HG03354 (cell line): Measurements from ENCODE around the gene HOXC13.

ENCODE experiments used
- ATAC-seq: cut with Tn5 transposase; IDR thresholded peaks from one replicate; pipeline ENCODE4 v1.9.1; 2021; ENCODE audit warnings: mild to moderate bottlenecking; ENCODE audit not compliant: unreplicated experiment, poor library complexity, severe bottlenecking

Gene HOXC13

DNA sequence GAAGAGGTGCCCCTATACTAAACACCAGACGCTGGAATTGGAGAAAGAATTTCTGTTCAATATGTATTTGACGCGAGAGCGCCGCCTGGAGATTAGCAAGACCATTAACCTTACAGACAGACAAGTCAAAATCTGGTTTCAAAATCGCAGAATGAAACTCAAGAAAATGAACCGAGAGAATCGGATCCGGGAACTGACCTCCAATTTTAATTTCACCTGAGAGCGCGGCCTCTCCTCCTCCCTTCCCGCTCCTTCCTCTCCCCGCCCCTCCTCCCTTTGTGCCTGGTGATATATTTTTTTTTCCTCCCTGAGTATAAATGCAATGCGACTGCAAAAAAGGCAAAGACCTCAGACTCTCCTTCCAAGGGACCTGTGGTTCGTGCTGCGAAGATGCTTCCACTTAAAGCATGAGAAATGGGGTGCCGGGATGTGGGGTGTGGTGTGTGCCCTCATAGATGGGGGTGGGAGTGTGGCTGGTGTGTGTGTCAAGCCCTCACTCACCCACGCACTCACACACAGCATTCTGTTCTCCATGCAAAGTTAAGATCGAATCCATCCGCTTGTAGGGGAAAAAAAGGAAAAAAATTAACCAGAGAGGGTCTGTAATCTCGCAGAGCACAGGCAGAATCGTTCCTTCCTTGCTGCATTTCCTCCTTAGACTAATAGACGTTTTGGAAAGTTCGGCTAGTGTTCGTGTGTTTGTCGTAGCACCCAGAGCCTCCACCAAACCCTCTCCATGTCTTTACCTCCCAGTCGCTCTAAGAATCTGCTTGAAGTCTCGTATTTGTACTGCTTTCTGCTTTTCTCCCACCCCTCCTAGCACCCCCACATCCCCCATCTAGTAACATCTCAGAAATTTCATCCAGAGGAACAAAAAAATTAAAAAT is 50.8 kb downstream of the HOXC13 start:
- ATAC-seq: no peak

DNA sequence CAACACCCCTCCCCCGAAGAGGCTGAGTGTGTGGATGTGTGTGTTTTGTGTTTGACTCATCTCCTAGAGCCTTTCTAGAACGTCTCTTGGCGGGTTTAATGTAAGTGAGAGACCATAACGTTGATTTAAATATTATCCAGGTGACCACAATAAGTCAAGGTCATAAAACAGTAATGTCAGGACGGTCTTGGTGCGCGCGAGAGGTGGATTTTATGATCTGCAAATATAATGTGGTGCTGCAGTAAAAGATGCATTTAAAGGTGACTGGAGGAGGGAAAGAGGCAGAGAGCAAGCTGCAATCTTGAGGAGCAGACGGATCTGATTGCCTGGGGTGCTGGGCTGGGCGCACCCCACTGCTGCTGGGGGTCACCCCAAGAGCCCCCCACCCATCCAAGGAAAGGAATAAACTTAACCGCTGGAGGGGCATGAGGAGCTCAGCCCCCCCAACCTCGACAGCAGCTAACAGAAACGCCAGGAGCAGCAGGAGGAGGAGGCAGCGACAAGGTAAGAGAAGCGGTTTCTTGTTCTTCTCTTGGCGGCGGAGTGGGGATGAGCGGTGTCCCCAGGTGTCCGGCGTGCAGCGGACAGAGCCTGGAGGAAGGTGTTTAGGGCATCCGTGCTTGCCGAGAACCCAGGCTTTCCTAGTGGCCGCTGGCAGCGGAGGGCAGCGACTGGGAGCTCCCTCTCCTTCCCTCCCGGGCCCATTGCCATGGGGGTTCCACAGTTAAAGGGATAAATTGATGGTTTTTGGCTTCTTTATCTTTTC is 51.9 kb downstream of the HOXC13 start:
- no peak for ATAC-seq

DNA sequence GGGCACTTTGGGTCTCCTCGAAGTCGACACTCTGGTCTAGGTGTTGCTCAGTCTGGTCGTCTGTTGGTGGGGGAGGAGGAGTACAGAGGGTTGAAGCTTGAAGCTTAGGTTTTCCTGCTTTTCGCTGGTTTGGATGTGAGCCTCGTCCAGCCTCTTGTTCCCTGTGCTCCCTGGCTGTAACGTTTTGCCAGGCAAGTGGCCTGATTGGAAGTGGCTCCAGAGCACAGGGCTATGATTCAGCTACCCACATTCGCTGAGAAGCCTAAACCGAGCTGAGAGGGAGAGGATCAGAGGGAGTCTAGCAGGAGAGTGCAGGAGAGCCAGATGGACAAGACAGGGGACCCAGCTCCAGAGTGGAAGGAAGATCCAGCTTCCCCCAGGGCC is 52.4 kb downstream of the HOXC13 start:
- ATAC-seq: no peak

DNA sequence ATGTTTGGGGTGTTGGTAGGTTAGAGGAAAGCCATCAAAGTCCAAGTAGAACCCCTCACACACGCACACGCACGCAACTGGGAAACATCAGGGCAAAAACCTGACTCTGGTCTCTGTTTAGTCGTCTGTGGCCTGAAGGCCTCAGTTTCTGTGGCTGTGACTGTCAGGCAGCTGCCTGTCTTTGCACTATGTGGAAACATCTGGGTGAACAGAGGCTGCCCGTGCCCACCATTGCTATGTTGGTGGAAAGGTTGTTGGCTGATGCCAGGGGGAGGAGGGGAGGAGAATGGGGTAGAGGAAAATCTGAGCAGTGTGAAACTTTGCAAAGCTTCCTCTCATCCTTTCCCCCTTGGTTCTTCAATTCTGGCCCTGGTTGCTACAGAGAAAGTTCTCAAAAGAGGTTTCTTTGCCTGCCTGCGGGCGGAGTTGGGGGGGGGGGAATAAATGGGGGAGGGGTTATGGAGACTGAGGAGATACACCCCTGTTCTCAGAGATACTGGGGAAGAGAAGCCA is 53.8 kb downstream of the HOXC13 start:
- no peak for ATAC-seq

DNA sequence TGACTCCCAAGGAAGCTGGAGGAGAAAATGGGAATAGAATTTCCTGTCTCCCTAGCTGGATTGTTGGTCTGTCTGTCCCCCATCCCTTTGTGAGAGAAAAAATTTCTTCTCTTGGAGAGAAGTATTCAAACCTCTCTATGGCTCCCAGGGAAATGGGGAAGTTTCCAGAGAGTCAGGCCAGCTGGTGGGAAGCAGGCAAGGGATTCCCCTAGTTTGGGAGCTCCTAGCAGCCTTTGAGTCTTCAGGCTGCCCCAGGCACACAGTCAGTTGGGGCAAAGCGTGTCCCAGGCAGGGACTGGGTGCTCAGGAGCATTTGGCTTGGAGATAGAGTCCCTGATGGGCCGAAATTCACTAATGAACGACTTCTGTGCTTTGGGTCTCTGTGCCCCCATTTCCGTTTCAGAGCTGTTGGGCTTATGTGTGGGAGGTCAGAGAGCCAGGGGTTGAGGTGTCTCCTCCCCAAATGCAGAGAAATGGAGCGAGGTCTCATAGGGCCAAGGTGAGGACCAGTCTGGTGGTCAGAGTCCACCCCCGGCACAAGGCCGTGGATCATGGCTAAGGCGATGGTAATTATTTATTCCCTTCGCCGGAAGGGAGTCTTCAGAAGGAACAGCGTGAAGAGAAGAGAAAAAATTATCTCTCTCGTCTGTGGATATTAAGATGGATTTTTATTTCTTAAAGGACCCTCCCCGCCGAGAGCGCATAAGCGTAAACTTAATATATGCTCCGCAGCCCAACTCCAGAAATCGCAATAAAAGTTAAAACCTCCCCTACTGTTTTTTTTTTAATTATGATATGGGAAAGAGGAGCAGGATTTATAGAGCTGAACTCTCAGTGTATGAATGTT is 54.8 kb downstream of the HOXC13 start:
- no peak for ATAC-seq

DNA sequence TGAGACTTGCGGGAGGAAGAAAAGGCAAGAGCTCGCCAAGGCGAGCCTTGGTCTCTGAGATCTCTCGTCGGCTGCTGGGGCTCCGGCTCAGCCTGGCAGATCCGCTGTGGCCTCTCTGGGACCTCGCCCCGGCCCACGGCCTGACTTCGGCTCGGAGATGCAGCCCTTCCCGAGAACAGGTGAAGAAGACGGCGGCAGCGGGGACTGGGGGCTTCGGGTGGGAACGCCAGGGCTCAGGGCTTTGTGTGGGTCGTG is 55.3 kb downstream of the HOXC13 start:
- no peak for ATAC-seq

DNA sequence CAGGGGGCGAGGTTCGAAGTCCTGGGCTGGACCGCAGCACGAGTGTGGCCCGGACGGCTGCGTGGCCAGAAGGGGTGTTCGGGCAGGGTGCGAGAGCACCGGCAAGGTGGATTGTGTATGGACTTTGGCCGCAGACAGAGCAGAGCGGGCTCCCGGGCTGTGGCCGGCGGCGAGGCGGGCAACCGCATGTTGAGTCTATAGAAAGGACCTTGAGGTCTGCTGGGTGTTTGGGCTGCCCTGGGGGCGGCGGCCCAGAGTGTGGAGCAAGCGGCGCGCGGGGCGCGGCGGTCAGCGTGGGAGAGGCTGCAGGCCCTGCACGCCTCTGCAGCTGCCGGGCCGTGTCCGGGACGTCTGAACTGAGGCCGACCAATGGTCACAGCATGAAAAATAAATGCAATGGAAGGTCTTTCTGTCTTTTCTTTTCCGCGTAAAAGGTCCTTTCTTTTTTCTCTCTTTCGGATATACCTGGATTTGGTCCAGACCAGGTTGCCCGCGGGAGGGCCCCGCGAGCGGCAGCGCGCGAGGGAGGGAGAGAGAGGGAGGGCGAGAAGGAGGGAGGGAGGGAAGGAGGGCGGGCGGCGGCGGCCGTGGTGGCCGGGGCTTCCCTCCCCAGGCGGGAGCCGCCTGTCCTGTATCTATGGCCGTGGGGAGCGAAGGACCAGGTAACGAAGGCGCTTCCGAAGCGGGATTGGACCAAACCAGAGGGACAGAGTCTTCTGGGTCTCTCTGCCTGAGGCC is 55.8 kb downstream of the HOXC13 start:
- ATAC-seq: no peak

DNA sequence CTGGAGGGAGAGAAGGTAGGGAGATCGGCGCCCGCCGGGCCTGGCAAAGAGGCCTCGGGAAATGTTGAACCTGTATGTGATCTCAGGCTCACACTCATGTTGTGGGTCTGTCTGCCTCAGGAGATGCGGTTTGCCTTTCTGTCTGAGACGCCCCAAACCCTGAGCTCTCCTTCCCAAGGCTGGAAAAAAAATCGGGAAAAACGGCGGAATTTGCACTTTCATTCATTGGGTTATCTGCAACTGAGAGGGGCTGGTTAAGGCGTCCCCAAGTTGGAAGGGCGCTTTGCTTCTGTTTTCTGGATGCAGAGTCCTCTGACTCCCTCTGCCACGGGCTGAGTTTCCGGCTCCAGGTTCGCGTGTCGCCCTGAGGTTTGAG is 56.4 kb downstream of the HOXC13 start:
- ATAC-seq: no peak

DNA sequence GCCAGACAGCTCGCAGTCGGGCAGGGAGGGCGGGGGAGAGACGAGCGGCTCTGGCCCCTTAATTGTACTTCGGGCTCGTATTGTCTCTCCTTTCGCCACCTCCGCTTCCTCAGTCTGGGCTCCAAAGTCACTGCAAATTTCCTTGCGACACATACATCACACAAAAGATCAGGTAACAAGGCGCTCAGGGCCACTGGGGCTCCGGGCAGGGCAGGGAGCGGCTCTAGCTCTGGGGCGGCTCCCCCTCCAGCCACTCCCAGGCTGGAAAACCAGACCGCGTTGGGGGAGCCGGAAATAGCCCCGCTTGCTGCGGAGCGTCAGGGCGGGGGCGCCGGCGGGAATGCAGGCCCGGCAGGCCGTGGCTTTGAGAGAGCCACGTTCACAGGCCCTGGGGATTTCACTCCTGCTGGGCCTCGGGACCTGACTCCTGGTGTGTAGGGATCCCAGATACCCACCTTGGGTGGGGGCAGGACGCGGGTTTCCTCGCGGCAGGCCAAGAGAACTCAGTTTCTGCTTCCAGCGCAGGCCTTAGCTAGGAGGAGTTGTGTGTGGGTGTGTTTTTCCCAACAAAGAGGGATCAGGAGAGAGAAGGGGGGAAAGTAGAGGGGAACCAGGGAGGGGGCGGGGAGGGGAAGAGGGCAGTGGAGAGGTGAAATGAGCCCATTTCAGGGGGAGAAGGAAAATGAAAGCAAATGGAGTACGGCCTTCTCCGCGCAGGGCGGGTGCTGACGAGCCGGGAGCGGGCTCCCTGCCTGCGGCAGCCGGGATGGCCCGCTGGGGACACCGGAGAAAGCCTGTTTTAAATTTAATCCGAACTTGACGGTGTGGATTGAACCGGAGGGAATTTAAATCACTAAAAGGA is 57.0 kb downstream of the HOXC13 start:
- ATAC-seq: no peak
